GM18505 (cell line): ENCODE data around the gene TYRO3.
A peak's percentile ranks its signal among the peaks of the same experiment; 100 is the strongest.

Experiments
- ATAC-seq: cut with Tn5 transposase; IDR thresholded peaks from one replicate; pipeline ENCODE4 v1.9.1; 2021; ENCODE audit not compliant: unreplicated experiment
- POLR2A ChIP-seq: IDR thresholded peaks from 4 replicates; pipeline ENCODE4 v1.6.1; 2011; ENCODE audit warnings: borderline replicate concordance; ENCODE audit not compliant: insufficient read depth, insufficient read length; ENCODE audit errors: extremely low read depth

The TYRO3 gene

DNA sequence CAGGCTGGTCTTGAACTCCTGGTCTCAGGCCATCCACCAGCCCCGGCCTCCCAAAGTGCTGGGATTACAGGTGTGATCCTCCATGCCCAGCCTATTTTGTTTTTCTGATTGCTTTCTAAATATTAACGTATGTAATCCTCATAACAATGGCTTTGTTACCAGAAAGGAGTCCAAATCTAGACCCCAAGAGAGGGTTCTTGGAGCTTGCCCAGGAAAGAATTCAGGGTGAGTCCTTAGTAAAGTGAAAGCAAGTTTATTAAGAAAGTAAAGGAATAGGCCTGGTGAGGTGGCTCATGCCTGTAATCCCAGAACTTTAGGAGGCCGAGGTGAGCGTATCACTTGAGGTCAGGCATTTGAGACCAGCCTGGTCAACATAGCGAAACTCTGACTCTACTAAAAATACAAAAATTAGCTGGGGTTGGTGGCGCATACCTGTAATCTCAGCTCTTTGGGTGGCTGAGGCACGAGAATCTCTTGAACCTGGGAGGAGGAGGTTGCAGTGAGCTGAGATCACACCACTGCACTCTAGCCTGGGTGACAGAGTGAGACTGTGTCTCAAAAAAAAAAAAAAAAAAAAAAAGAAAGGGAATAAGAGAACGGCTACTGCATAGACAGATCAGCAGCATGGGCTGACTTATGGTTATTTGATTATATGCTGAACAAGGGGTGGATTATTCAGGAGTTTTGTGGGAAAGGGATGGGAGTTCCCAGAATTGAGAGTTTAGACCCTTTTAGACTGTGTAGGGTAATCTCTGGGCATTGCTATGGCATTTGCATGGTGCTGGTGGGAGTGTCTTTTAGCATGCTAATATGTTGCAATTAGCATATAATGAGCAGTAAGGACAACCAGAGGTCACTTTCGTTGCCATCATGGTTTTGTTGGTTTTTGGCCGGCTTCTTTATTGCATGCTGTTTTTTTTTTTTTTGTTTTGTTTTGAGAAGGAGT is 36.1 kb downstream of the TYRO3 start:
- ATAC-seq = no peak
- no peak for TF ChIP-seq POLR2A

DNA sequence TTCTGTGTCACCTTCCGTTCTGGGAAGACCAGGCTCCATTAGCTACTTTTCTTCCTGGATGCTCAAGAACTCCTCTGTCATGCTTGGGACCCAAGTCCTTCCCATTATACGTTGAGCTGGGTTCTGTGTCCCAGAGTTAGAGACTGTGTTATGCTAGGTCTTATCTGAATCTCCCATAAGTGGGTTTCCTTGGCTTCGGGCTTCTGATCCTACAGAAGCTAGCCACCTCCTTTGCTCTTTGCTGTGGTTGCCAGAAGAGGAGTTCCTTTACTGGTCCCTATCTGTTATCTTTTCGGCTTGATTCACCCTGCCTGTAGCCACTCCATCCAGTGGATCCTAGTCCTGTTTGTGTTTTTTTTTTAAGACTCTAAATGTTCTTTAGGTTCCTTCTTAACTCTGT is 38.0 kb downstream of the TYRO3 start:
- TF ChIP-seq POLR2A = no peak

DNA sequence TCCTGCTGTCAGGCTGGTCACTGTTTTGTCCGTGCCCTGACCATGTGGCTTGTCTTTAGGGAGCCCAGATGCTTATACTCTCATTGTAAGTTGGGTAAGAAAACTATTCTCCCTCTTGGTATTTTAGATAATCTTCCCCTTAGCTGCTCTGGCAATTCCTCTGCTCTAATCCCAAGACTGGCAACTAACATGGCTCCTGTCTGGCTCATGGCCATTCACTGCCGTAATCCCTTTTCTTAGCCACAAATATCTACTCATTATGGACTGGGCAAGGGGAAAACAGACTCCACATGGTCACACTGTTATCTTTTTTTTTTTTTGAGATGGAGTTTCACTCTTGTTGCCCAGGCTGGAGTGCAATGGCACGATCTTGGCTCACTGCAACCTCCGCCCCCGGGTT is 38.8 kb downstream of the TYRO3 start:
- no peak for ATAC-seq
- no peak for TF ChIP-seq POLR2A

More for the DNA sequence above, 38.0 kb downstream of the TYRO3 start:
- ATAC-seq = no peak

DNA sequence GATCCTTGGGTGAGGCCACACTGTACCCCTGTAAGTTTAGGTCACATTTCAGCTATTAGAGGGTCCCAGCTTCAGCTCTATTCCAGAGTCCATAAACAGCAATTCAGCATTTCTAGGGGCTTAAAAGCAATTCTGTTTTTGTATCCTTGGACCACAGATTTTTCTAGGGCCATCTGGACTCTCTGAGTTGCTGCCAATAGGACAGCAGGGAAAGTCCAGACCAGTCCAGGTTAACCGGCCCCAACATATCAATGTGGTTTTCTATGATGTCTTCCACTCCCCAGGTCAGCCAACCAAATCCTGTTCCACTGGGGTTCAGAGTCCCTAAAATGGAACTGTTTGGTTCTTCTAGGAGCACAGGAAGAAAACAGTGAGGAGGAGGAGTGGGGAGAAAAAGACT is 40.0 kb downstream of the TYRO3 start:
- no peak for TF ChIP-seq POLR2A
- ATAC-seq = no peak

DNA sequence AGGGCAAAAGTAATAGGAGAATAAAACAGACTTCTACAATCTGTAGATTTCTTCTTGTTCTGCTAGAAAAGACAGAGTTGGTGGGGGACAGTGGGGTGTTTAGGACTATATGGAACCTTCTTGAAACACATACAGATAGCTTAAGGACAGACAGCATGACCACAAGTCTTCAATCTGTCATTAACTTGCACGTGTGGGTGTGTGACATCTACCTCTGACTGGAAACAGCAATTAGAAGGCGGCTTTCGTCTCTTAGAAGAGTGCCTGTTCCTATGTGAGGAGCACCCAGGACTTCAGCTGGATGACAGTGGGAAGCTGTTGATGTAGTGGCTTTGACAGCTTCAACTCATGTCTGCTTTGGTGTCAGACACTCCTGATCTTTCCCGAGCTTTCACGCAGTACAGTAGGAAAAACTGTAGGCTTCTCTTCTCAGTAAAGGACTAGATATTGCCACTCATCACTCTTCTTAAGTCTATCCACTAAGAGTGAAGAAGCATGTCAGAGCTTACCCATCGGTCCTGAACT is 44.5 kb downstream of the TYRO3 start:
- no peak for TF ChIP-seq POLR2A
- ATAC-seq = no peak

DNA sequence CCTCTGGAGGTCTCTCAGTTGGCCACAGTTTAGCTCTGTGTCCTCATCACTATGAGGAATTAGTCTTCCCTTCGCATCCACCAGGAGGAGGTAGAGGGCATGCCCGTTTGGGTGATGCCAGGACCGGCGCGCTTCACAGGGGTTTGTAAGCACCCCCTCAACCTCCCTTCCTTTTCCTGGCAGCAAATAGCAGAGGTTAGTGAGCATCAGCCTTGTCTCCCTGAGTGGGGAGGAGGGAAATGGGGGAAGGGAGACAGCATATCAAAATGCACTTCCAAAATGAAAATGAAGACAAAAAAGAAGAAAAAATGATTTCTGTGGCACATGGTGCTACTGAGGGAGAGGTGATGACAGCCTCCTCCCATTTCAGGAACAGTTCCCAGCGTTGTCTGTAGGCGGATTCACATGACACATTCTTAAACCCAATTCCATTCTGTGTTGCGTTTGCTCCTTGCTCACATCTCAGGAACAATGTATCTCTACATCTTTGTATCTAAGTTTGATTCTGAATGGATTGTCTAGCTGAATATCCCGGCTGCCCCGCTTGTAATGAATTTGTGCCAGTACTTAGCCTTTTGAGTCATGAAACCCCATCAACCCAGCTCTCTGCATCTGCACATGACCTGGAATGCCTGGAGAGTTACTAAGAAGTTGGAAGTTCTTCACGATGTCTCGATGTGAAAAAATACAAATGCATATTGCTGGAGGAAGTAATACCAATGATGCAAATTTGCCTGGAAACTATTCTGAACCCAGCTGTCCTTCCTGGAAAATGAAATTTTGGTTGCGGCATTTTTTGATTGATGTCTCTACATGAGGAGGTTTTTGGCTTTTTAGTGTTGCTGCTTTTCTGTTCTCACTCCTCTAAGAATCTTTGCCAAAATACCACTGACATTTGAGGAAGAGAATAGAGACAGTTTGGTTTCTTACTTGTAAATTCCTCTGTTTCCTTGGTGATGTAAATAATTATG is 45.2 kb downstream of the TYRO3 start:
- TF ChIP-seq POLR2A = no peak
- no peak for ATAC-seq

DNA sequence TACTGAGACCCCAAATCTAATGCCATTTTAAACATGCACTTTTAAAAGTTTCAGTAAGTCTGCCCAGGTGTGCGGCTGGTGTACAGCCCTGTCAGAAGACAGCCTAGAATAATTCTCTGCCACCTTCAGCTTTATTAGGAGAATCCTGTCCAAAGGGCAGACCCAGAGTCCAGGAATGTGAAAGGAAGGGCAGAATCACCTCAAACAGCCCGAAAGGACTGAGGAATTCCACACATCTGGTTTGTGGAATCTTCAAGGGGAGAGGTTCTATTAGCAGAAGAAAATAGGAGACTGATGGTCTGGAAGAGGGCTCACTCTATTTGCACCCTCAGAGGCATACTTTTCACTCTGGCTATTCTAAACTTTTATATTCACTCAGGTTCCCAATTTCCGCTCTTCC is 46.6 kb downstream of the TYRO3 start:
- TF ChIP-seq POLR2A = no peak
- ATAC-seq = no peak

DNA sequence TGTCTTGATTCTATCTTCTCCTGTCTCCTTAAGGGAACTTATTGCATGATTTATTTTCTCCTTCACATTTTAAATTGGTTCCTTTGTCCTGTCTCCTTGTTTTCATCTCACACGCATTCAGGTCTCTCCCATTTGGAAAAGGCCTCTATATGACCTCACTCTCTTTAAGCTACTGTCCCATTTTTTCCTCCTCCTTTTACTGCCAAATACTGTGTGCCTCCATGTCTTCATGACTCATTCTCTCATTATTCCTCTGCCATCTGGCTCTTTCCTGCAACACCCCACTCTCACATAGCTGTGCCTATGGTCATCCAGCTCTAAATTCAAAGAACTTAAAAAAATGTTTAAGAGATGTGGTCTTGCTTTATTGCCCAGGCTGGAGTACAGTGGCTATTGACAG is 48.0 kb downstream of the TYRO3 start:
- ATAC-seq = no peak
- TF ChIP-seq POLR2A = no peak

DNA sequence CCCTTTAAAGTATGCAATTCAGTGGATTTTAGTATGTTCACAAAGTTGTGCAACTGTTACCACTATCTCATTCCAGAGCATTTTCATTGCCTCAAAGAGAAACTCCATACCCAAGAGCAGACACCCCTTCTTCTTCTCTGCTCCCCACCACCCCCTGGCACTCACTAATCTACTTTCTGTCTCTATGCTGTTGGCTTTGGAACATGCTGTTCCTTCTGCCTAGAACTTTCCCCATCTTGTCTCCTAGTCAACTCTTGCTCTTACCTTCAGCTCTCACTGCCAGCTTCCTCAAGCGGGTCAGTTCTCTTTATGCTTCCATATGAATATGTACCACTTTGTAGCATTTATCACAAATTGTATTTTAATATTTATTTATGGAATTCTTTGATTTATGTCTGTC is 50.1 kb downstream of the TYRO3 start:
- ATAC-seq = no peak
- no peak for TF ChIP-seq POLR2A

DNA sequence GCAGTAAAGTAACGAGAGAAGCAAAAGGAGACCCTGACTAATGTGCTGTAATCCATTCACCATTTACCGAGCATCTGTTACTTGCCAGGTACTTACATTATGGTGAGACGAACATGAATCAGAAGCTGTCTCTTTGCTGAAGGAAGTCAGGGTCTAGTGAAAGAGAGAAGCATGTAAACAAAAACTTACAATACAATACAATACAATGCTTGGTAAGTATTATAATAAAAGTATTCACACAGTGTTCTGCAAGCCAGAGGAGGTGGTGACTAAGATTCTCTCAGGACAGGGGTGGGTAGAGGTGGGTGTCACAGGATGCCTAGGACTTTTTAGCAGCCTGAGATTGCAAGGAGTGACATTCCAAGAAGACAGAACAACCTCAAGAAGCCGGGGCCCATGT is 51.0 kb downstream of the TYRO3 start:
- ATAC-seq = no peak
- no peak for TF ChIP-seq POLR2A

DNA sequence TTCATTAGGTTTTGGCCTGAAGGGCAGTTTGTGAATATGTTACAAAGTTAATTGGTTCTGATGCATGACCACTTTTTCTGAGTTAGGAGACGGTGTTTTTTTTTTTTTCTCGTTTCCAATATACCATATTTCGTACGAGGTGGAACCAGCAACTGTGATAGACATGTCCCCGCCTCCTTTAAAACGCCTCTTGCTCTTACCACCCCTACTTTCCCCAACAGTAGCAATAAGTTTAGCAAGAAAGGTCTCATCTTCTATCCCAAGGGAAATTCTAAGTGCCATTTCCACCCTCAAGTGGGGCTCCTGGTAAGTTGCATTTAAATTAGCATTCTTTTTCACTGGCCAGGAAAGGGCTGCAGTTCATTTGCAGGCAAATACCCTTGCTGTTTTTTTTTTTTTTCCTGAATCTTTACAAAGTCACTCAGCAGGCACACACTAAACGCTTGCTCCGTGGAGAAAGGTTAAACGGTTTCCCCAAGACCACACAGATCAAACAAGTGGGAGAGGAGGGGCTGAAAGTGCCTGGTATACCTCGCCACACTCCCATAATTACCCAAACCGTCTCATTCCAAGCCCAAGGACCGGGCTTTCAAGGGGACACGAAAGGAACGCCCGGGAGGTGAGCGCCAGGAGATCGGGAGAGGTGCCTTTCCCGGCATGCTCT is 61.7 kb downstream of the TYRO3 start:
- peak; percentile 27 for ATAC-seq
- no peak for TF ChIP-seq POLR2A

DNA sequence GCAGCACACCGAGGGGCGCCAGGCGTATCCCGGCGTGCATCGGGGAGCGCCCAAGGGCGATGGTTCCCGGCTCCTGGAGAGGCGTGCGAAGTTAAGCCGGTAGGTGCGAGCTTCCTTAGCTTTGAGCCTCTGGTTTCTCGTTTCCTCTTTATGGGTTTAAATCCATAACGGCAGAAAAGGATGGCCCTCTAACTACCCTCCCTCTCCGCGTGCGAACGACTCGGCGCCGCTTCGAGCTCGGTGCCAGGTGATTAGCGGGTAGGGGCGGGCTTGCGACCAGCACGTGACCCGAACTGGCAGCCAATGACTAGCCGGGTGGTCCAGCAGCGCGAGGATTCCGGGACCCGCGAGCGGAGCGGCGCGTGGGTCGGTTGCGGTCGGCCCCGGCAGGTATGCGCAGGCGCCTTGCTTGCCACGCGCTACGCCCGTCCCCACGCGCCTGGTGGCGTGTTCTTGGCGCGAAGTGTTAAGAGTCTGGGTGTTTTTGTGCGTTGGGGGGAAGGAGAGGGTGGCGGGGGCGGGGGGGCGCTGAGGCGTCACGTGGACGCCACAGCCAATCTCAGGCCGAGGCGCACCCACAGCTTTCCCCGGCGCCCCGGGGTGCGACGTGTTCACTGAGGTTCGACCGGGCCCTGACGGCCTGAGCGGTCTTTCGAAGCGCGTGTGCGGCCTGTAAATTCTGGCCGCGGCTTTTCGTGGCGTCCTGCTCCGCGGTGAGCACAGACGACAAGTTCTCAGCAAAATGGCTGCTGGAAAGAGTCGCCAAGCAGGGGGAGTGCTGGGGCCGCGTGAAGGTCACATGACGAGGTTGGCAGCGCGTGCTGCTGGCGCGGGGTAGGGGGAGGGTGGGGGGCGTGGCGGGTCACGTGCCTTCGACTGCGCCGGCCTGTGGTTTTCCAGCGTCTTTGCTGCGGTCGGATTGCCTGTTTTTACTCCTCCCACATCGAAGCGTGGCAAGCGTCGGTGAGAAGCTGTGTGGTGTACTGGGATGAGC is 62.5 kb downstream of the TYRO3 start:
- peak; percentile 64 for ATAC-seq
- TF ChIP-seq POLR2A = no peak
